Subcutaneous abdominal adipose tissue (tissue), 5 donors: Measurements from ENCODE around the gene GAS7.

Source experiments
- H3K27ac ChIP-seq: one replicate; pipeline ENCODE4 v1.7.0; 2013; ENCODE audit warnings: low read depth, mild to moderate bottlenecking, inconsistent platforms, low read length, moderate library complexity
- H3K27me3 ChIP-seq, 5 donors: one replicate each; pipeline ENCODE4 v1.7.0; 2013; ENCODE audit warnings: low read length in 5 of 5, inconsistent platforms in 1 of 5; ENCODE audit not compliant: control insufficient read depth in 5 of 5, insufficient read depth in 4 of 5
- H3K36me3 ChIP-seq, 5 donors: one replicate each; pipeline ENCODE4 v1.7.0; 2013; ENCODE audit warnings: low read length in 5 of 5; ENCODE audit not compliant: control insufficient read depth in 5 of 5, insufficient read depth in 5 of 5
- H3K4me1 ChIP-seq, 5 donors: one replicate each; pipeline ENCODE4 v1.7.0; 2013; ENCODE audit warnings: low read length in 5 of 5, mild to moderate bottlenecking in 3 of 5, moderate library complexity in 1 of 5; ENCODE audit not compliant: control insufficient read depth in 5 of 5, insufficient read depth in 5 of 5
- H3K4me3 ChIP-seq, 5 donors: one replicate each; pipeline ENCODE4 v1.7.0; 2013; ENCODE audit warnings: low read length in 5 of 5, low read depth in 1 of 5
- H3K9ac ChIP-seq, 5 donors: one replicate each; pipeline ENCODE4 v1.7.0; 2013; ENCODE audit warnings: low read length in 5 of 5, mild to moderate bottlenecking in 4 of 5, moderate library complexity in 3 of 5
- H3K9me3 ChIP-seq, 5 donors: one replicate each; pipeline ENCODE4 v1.7.0; 2013; ENCODE audit warnings: low read length in 5 of 5; ENCODE audit not compliant: control insufficient read depth in 5 of 5
- donor health status: healthy.
- donor health status: healthy.
- donor health status: healthy.
- donor health status: healthy.
- donor health status: healthy.

The GAS7 gene

GRCh38 chr17:10156948-10157607, 41.3 kb downstream of the GAS7 start:
- H3K9me3 ChIP-seq, result no peaks in the 10 kb centered on the region
- peak overlapping the region in 1 of 5 donors; percentile 45 for H3K9ac ChIP-seq
- H3K36me3 ChIP-seq, result no peaks in the 10 kb centered on the region
- peaks cover 0 to 3% (median 0%) of the 10 kb centered on the region in 5 donors for H3K27me3 ChIP-seq
- peak overlapping the region; percentile 45 for H3K27ac ChIP-seq
- H3K4me3 ChIP-seq, result no peak overlapping the region
- peaks cover 3 to 34% (median 22%) of the 10 kb centered on the region in 5 donors for H3K4me1 ChIP-seq

- Histone ChIP-seq H3K4me1 (peaks cover 3 to 38% (median 22%) of the 10 kb centered on the region in 5 donors), H3K9ac (no peak overlapping the region), H3K27me3 (peaks cover 0 to 3% (median 0%) of the 10 kb centered on the region in 5 donors), H3K27ac (peak overlapping the region; percentile 45), H3K36me3 (no peaks in the 10 kb centered on the region), H3K4me3 (no peak overlapping the region), H3K9me3 (no peaks in the 10 kb centered on the region)
These were observed 41.8 kb downstream of the GAS7 start for GRCh38 chr17:10156599-10156947.

GRCh38 chr17:10156077-10156435, 42.4 kb downstream of the GAS7 start:
- H3K9me3 ChIP-seq, result no peaks in the 10 kb centered on the region
- no peak overlapping the region for H3K9ac ChIP-seq
- no peak overlapping the region for H3K4me3 ChIP-seq
- peaks cover 3 to 38% (median 25%) of the 10 kb centered on the region in 5 donors for H3K4me1 ChIP-seq
- H3K27me3 ChIP-seq, result peaks cover 0 to 3% (median 0%) of the 10 kb centered on the region in 5 donors
- peak overlapping the region; percentile 41 for H3K27ac ChIP-seq
- H3K36me3 ChIP-seq, result no peaks in the 10 kb centered on the region

GRCh38 chr17:10155371-10156076, 42.9 kb downstream of the GAS7 start:
- H3K9me3 ChIP-seq, result no peaks in the 10 kb centered on the region
- no peaks in the 10 kb centered on the region for H3K36me3 ChIP-seq
- peaks cover 0 to 3% (median 0%) of the 10 kb centered on the region in 5 donors for H3K27me3 ChIP-seq
- no peak overlapping the region for H3K9ac ChIP-seq
- peak overlapping the region; percentile 41 for H3K27ac ChIP-seq
- H3K4me3 ChIP-seq, result no peak overlapping the region
- H3K4me1 ChIP-seq, result peaks cover 3 to 40% (median 25%) of the 10 kb centered on the region in 5 donors

GRCh38 chr17:10151667-10152496, 46.5 kb downstream of the GAS7 start:
- Histone ChIP-seq H3K4me1 (peaks cover 2 to 39% (median 29%) of the 10 kb centered on the region in 5 donors), H3K27me3 (no peaks in the 10 kb centered on the region), H3K4me3 (no peak overlapping the region), H3K9me3 (peaks cover 0 to 2% (median 0%) of the 10 kb centered on the region in 5 donors), H3K36me3 (no peaks in the 10 kb centered on the region), H3K27ac (peak overlapping the region; percentile 38), H3K9ac (no peak overlapping the region)

- Histone ChIP-seq H3K4me1 (peaks cover 0 to 28% (median 16%) of the 10 kb centered on the region in 5 donors), H3K36me3 (no peaks in the 10 kb centered on the region), H3K27ac (no peak overlapping the region)
These were observed 48.6 kb downstream of the GAS7 start for GRCh38 chr17:10149573-10150399.

GRCh38 chr17:10147761-10148415, 50.5 kb downstream of the GAS7 start:
- Histone ChIP-seq H3K9ac (no peak overlapping the region), H3K4me1 (peaks cover 0 to 28% (median 13%) of the 10 kb centered on the region in 5 donors), H3K4me3 (no peak overlapping the region), H3K9me3 (peaks cover 0 to 2% (median 0%) of the 10 kb centered on the region in 5 donors), H3K27ac (no peak overlapping the region), H3K27me3 (peaks cover 0 to 2% (median 0%) of the 10 kb centered on the region in 5 donors), H3K36me3 (no peaks in the 10 kb centered on the region)

More at GRCh38 chr17:10149573-10150399, 48.6 kb downstream of the GAS7 start:
- Histone ChIP-seq H3K4me3 (no peak overlapping the region), H3K27me3 (peaks cover 0 to 2% (median 0%) of the 10 kb centered on the region in 5 donors), H3K9me3 (peaks cover 0 to 2% (median 0%) of the 10 kb centered on the region in 5 donors), H3K9ac (no peak overlapping the region)

- no peak overlapping the region for H3K4me3 ChIP-seq
- no peak overlapping the region for H3K27ac ChIP-seq
- H3K27me3 ChIP-seq, result peaks cover 0 to 2% (median 0%) of the 10 kb centered on the region in 5 donors
- H3K9ac ChIP-seq, result no peak overlapping the region
- H3K9me3 ChIP-seq, result peaks cover 0 to 2% (median 0%) of the 10 kb centered on the region in 5 donors
- H3K4me1 ChIP-seq, result peaks cover 0 to 20% (median 7%) of the 10 kb centered on the region in 5 donors
- H3K36me3 ChIP-seq, result no peaks in the 10 kb centered on the region
These were observed 51.4 kb downstream of the GAS7 start for GRCh38 chr17:10147040-10147439.

- Histone ChIP-seq H3K9me3 (peaks cover 0 to 2% (median 0%) of the 10 kb centered on the region in 5 donors), H3K9ac (no peak overlapping the region), H3K36me3 (no peaks in the 10 kb centered on the region), H3K27ac (no peak overlapping the region), H3K4me3 (no peak overlapping the region), H3K27me3 (peaks cover 0 to 2% (median 0%) of the 10 kb centered on the region in 5 donors), H3K4me1 (peaks cover 0 to 11% (median 0%) of the 10 kb centered on the region in 5 donors)
These were observed 53.4 kb downstream of the GAS7 start for GRCh38 chr17:10144982-10145381.
